Neuron (in vitro differentiated cells): ENCODE data around the gene MAP4K2.

Experiments
- H2AFZ ChIP-seq: one replicate; pipeline ENCODE4 v1.6.1; 2013; ENCODE audit warnings: low read depth, mild to moderate bottlenecking, inconsistent platforms, low read length, moderate library complexity
- H3K27me3 ChIP-seq: one replicate; pipeline ENCODE4 v1.6.1; 2013; ENCODE audit warnings: low read length; ENCODE audit not compliant: insufficient read depth
- H3K36me3 ChIP-seq: one replicate; pipeline ENCODE4 v1.6.1; 2013; ENCODE audit warnings: low read length; ENCODE audit not compliant: insufficient read depth
- H3K4me1 ChIP-seq: one replicate; pipeline ENCODE4 v1.6.1; 2013; ENCODE audit warnings: low read length; ENCODE audit not compliant: insufficient read depth
- H3K4me3 ChIP-seq: 2 replicates; pipeline ENCODE4 v1.5.1; 2013; ENCODE audit warnings: mild to moderate bottlenecking, low read length, moderate library complexity
- H3K9me3 ChIP-seq: one replicate; pipeline ENCODE4 v1.6.1; 2013; ENCODE audit warnings: low read length

Gene MAP4K2

GRCh38 chr11:64753380-64754123 is 49.5 kb downstream of the MAP4K2 start:
- Histone ChIP-seq H3K36me3 (no peaks in the 10 kb centered on the region), H3K9me3 (no peaks in the 10 kb centered on the region), H2AFZ (no peak overlapping the region), H3K4me3 (no peak overlapping the region), H3K27me3 (no peaks in the 10 kb centered on the region), H3K4me1 (no peaks in the 10 kb centered on the region)

- Histone ChIP-seq H3K27me3 (no peaks in the 10 kb centered on the region), H2AFZ (no peak overlapping the region), H3K4me1 (no peaks in the 10 kb centered on the region), H3K9me3 (no peaks in the 10 kb centered on the region), H3K36me3 (no peaks in the 10 kb centered on the region), H3K4me3 (no peak overlapping the region)
Measured at GRCh38 chr11:64753019-64753379, 50.0 kb downstream of the MAP4K2 start.

- no peak overlapping the region for H2AFZ ChIP-seq
- H3K36me3 ChIP-seq = no peaks in the 10 kb centered on the region
- no peaks in the 10 kb centered on the region for H3K27me3 ChIP-seq
- no peaks in the 10 kb centered on the region for H3K9me3 ChIP-seq
- H3K4me3 ChIP-seq = no peak overlapping the region
- no peaks in the 10 kb centered on the region for H3K4me1 ChIP-seq
Measured at GRCh38 chr11:64752175-64752970, 50.6 kb downstream of the MAP4K2 start.

GRCh38 chr11:64751580-64751979 is 51.4 kb downstream of the MAP4K2 start:
- no peaks in the 10 kb centered on the region for H3K27me3 ChIP-seq
- H3K4me3 ChIP-seq = no peak overlapping the region
- H3K9me3 ChIP-seq = no peaks in the 10 kb centered on the region
- H3K36me3 ChIP-seq = no peaks in the 10 kb centered on the region
- no peaks in the 10 kb centered on the region for H3K4me1 ChIP-seq
- no peak overlapping the region for H2AFZ ChIP-seq

GRCh38 chr11:64751136-64751535 is 51.9 kb downstream of the MAP4K2 start:
- no peak overlapping the region for H3K4me3 ChIP-seq
- H3K36me3 ChIP-seq = no peaks in the 10 kb centered on the region
- H3K4me1 ChIP-seq = no peaks in the 10 kb centered on the region
- peaks cover 3% of the 10 kb centered on the region for H3K27me3 ChIP-seq
- H2AFZ ChIP-seq = no peak overlapping the region
- no peaks in the 10 kb centered on the region for H3K9me3 ChIP-seq

GRCh38 chr11:64750361-64751054 is 52.5 kb downstream of the MAP4K2 start:
- no peak overlapping the region for H3K4me3 ChIP-seq
- H3K9me3 ChIP-seq = no peaks in the 10 kb centered on the region
- no peak overlapping the region for H2AFZ ChIP-seq
- H3K36me3 ChIP-seq = no peaks in the 10 kb centered on the region
- H3K27me3 ChIP-seq = peaks cover 7% of the 10 kb centered on the region
- H3K4me1 ChIP-seq = peaks cover 4% of the 10 kb centered on the region

- peaks cover 23% of the 10 kb centered on the region for H3K27me3 ChIP-seq
- no peak overlapping the region for H2AFZ ChIP-seq
- no peaks in the 10 kb centered on the region for H3K36me3 ChIP-seq
- peaks cover 14% of the 10 kb centered on the region for H3K4me1 ChIP-seq
- H3K9me3 ChIP-seq = no peaks in the 10 kb centered on the region
- no peak overlapping the region for H3K4me3 ChIP-seq
Measured at GRCh38 chr11:64747961-64748665, 54.9 kb downstream of the MAP4K2 start.

GRCh38 chr11:64746486-64746885 is 56.5 kb downstream of the MAP4K2 start:
- no peak overlapping the region for H2AFZ ChIP-seq
- peaks cover 39% of the 10 kb centered on the region for H3K27me3 ChIP-seq

GRCh38 chr11:64745521-64746328 is 57.3 kb downstream of the MAP4K2 start:
- H2AFZ ChIP-seq = no peak overlapping the region
- no peaks in the 10 kb centered on the region for H3K9me3 ChIP-seq
- peak overlapping the region; percentile 36 for H3K4me3 ChIP-seq
- no peaks in the 10 kb centered on the region for H3K36me3 ChIP-seq
- peaks cover 47% of the 10 kb centered on the region for H3K27me3 ChIP-seq
- peaks cover 19% of the 10 kb centered on the region for H3K4me1 ChIP-seq

More at GRCh38 chr11:64746486-64746885, 56.5 kb downstream of the MAP4K2 start:
- no peaks in the 10 kb centered on the region for H3K36me3 ChIP-seq
- H3K4me1 ChIP-seq = peaks cover 19% of the 10 kb centered on the region
- H3K9me3 ChIP-seq = no peaks in the 10 kb centered on the region
- H3K4me3 ChIP-seq = no peak overlapping the region

- H3K4me1 ChIP-seq = peaks cover 19% of the 10 kb centered on the region
- H2AFZ ChIP-seq = no peak overlapping the region
- no peaks in the 10 kb centered on the region for H3K9me3 ChIP-seq
- peaks cover 51% of the 10 kb centered on the region for H3K27me3 ChIP-seq
- no peaks in the 10 kb centered on the region for H3K36me3 ChIP-seq
- peak overlapping the region; percentile 36 for H3K4me3 ChIP-seq
Measured at GRCh38 chr11:64745189-64745520, 57.9 kb downstream of the MAP4K2 start.

GRCh38 chr11:64744544-64745188 is 58.3 kb downstream of the MAP4K2 start:
- Histone ChIP-seq H3K4me1 (peaks cover 19% of the 10 kb centered on the region), H3K4me3 (peak overlapping the region; percentile 36), H3K27me3 (peaks cover 54% of the 10 kb centered on the region), H3K36me3 (no peaks in the 10 kb centered on the region), H2AFZ (no peak overlapping the region), H3K9me3 (no peaks in the 10 kb centered on the region)
